Measurements from ENCODE around the gene PPM1F.
"Not testable (repeated sequence)": the region's sequence is repeated elsewhere in the genome, so short reads cannot be mapped to it uniquely, and the experiment has no call there.

The PPM1F gene

GRCh38 chr22:21918466-21919185, 34.0 kb downstream of the PPM1F start:
- DNase-seq, result no peak

DNA sequence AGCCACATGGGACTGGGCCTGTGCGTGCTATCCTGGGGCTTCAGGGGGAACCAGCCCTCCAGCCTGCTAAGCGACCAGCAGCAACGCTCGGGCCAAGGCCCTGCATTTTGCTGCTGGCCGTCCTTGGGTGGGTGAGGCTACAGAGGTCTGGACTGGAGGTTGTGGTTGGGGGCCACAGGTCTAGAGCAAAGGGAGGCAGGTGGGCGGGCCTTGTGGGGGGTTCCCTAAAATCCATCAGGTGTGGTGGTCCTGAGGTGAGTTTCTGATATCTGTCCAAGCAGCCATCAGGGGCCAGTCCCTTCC, 34.7 kb downstream of the PPM1F start:
- DNase-seq, result no peak

DNA sequence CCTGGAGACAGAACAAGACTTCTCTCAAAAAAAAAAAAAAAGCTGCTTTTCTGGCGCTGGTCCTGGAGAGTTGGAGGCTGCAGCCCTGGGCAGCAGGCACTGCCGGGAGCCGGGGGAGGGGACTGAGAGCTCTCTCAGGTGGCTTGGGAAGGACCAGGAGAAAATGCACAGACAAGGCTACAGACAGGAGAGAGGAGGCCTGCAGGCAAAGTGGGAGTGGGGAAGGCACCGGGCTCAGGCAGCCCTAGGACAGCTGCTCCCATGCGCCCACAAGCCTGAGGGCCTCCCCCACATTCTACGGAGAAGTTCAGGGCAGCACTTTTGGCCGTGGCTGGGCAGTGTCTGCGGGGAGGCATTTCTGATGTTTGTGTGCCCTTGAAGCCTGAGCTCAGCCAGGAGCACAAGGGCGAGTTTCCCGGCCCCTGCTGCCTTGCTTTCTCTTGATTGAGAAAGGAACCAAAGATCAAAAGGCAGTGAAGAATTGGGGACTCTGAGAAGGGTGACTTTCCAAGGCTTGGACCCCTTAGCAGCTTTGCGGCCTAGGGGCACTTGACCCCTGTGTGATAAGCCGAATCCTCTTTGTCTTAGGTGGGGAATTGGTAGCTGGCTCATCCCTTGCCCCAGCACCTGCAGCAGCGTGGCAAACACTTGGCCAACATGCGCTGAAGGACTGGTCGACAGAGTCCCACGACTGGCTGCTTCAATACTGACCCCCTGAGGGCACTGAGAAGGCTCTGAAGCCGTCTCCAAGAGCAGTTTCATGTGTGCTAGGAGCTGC, 35.3 kb downstream of the PPM1F start:
- no peak for DNase-seq

GRCh38 chr22:21916309-21916918, 36.2 kb downstream of the PPM1F start:
- DNase-seq, result no peak

DNA sequence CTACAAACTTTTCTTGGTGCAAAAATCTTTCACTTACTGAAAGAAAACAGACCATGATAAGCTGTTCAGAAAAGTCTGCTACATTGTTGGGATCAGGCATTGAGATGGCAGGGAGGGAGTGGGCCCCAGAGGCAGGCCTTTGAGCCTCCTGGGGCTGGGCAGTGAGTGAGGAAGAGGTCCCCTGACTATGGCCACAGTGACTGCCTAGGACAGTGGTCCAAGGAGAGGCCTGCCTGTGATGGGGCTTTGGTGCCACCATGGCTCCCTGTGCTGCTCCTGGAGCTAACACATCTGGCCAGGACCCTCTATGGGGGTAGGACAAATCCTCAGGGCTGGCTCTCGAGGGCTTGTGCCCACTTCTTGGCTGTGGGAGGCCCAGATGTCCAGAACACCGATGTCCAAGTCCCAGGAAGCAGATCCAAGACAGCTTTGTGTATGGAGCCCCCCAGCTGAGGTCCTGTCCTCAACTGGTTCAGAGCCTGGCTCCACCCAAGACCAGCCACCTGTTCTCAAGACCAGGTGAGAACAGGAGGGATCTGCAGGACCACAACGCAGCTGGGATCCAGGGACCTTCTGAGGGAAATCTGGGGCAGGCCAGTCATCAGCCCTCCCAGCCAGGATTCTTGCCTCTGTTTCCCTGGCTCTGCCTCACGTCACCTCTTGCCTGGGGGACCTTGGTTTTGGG, 36.9 kb downstream of the PPM1F start:
- no peak for DNase-seq

- DNase-seq, result not testable (repeated sequence)
Observed at GRCh38 chr22:21914033-21914642, 38.5 kb downstream of the PPM1F start.

DNA sequence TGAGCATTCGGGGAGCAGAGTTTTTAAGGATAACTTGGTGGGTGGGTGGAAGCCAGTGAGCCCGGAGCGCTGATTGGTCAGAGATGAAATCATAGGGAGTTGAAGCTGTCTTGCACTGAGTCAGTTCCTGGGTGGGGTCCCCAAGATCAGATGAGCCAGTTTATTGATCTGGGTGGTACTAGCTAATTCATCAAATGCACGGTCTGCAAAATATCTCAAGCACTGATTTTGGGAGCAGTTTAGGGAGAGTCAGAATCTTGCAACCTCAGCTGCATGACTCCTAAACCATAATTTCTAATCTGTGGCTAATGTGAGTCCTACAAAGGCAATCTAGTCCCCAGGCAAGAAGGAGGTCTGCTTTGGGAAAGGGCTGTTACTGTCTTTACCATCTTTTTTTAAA, 42.3 kb downstream of the PPM1F start:
- not testable (repeated sequence) for DNase-seq

DNA sequence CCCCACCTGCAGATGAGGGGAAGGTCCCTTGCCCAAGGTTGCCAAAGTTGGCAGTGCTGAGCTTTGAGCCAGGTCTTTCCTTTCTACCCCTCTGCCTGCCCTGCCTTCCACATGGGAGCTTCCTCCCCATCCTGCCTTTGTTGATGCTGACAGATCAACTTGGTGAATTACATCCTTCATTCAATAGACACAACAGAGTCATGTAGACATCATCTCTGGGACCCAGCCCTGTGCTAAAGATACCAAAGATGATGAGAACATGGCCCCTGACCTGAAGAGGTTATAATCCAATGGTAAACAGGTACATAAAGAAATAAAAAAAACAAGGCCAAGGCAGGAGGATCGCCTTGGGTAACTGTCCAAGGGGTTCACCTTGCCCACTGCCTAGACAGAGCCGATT, 42.8 kb downstream of the PPM1F start:
- no peak for DNase-seq

DNA sequence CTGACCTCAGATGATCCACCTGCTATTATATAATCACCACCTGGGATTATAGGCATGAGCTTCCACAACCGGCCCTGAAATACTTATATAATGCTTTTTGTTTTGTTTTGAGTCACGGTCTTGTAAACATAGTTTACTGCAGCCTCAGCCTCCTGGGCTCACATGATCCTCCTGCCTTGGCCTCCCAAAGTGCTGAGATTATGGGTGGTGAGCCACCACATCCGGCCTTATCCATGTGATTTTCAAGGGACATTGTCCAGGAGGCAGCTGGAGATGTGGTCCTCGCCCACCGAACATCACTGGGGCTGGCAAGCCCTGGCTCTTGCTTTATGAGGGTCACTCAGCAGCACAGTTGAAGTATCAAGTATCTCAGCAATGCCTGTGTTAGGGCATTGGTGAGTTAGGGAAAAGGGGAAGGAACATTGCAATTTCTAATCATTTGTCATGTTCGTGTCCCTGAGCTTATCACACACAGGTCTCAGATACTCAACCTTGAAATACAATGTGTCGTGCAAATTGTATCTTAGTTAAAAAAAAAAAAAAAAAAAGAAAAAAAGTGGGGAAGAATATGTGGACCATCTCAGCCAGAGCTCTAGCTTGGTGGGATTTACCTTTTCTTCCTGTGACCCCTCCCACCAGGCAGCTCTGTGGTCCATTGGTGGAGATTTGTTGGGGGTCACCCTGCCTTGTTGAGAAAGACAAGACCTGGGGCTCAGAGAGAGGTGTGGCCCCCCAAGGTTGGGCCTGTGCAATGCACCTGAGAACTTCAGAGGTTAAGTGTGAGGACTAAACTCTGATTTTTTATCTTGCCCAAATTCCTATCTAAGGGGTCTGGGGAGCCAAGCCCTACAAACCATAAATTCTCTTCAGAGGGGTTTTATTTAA, 44.8 kb downstream of the PPM1F start:
- DNase-seq, result no peak

DNA sequence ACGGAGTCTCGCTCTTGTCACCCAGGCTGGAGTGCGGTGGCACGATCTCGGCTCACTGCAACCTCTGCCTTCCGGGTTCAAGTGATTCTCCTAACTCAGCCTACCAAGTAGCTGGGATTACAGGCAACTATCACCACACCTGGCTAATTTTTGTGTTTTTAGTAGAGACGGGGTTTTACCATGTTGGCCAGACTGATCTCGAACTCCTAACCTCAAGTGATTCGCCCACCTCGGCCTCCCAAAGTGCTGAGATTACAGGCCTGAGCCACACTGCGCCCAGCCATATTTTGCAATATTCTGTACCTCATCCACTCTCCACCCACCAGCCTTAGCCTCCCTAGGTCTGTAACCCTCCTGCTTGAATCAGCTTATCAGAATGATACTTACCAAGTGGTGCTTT, 47.4 kb downstream of the PPM1F start:
- not testable (repeated sequence) for DNase-seq

DNA sequence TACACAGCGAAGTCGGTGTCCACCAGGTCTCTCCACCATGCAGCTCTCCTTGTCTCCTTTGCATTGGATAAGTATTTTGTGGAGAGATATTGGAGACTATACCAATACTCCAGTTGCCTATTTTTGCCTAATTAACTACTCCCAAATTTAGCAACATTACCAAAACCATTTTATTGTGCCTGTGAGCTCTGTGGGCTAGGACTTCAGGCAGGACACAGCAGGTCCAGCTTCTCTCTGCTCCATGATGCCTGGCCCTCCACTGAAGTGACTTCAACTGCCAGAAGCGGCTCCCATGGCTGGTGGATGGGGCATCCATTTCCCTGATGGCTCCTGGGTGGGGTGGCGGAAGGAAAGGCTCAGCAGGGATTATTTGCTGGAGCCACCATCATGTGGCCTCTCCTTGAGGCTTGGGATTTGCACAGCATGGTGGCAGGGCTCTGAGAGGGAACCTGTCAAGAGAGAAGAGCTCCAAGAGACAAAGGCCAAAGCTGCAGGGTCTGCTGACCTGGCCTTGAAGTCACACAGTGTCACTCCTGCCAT, 48.3 kb downstream of the PPM1F start:
- DNase-seq, result no peak

- no peak for DNase-seq
Observed at GRCh38 chr22:21903283-21903682, 49.4 kb downstream of the PPM1F start.

- DNase-seq, result no peak
Observed at GRCh38 chr22:21902296-21903087, 50.2 kb downstream of the PPM1F start.

DNA sequence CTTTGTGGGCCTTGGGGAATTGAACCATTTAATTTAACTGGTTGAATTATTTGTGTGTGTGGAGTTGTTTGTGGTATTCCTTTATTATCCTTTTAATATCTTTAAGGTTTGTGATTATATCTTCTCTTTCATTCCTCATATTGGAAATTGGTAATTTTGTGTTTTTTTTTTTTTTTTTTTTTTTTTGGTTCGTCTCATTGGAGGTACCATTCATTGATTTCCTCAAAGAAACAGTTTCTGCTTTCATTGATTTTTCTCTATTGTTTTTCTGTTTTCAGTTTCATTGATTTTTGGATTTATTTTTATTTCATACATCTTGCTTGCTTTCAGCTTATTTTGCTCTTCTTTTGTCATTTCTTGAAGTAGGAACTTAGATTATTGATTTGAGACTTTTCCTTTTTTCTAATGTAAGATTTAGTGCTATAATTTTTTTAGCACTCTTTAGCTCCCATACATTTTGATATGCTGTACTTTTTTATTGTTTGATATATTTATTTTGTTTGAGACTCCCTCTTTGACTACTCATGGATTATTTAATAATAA, 54.2 kb downstream of the PPM1F start:
- DNase-seq, result no peak

DNA sequence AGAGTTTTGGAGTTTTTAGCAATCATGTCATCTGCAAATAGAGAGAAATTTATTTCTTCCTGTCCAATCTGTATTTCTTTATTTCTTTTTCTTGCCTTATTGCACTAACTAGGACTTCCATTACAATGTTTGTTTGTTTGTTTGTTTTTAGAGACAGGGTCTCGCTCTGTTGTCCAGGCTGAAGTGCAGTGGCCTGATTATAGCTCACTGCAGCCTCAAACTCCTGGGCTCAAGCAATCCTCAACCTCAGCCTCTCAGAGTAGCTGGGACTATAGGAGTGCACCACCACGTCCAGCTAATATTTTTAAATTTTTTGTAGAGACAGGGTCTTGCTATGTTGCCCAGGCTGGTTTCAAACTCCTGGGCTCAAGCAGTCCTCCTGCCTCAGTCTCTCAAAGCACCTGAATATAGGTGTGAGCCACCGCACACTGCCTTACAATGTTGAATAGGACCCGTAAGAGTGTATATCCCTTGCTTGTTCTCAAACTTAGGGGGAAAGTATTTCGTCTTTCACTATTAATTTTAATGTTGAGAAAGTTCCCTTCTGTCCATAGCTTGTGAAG, 55.6 kb downstream of the PPM1F start:
- no peak for DNase-seq

DNA sequence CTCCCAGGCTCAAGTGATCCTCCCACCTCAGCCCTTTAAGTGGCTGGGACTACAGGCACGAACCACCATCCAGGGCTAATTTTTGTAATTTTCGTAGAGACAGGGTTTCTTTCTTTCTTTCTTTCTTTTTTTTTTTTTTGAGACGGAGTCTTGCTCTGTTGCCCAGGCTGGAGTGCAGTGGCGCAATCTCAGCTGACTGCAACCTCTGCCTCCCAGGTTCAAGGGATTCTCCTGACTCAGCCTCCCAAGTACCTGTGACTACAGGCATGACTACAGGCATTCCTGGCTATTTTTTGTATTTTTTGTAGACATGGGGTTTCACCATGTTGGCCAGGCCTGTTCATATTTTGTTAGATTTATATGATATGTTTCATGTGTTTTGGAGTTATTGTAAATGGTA, 56.4 kb downstream of the PPM1F start:
- not testable (repeated sequence) for DNase-seq

DNA sequence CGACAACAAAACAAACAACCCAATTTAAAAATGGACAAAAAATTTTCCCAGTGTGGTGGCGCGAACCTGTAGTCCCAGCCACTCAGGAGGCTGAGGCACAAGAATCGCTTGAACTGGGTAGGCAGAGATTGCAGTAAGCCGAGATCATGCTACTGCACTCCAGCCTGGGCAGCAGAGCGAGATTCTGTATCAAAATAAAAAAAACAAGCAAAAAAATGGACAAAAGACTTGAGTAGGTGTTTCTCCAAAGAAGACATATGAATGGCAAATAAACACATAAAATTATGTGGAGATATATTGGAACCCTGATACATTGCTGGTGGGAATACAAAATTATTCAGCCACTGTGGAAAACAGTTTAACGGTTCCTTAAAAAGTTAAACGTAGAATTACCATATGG, 57.8 kb downstream of the PPM1F start:
- no peak for DNase-seq

- no peak for DNase-seq
Observed at GRCh38 chr22:21889251-21889990, 63.2 kb downstream of the PPM1F start.

DNA sequence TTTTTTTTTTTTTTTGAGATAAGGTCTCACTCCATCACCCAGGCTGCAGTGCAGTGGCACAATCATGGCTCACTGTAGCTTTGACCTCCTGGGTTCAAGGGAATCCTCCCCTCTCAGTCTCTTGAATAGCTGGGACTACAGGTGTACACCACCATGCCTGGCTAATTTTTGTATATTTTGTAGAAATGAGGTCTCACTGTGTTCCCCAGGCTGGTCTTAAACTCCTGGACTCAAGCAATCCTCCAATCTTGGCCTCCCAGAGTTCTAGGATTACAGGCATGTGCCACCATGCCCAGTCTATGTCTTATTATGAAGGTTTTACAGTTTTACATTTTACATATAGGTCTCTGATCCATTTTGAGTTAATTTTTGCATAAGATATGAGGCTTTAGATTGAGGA, 64.8 kb downstream of the PPM1F start:
- no peak for DNase-seq

DNA sequence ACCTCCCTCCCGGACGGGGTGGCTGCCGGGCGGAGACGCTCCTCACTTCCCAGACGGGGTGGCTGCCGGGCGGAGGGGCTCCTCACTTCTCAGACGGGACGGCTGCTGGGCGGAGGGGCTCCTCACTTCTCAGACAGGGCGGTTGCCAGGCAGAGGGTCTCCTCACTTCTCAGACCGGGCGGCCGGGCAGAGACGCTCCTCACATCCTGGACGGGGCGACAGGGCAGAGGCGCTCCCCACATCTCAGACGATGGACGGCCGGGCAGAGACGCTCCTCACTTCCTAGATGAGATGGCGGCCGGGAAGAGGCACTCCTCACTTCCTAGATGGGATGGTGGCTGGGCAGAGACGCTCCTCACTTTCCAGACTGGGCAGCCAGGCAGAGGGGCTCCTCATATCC, 68.7 kb downstream of the PPM1F start:
- DNase-seq, result not testable (repeated sequence)

Measured in activated gamma-delta T cell treated with Interleukin-2 at 50 U/mL for 16 hours (primary cell).